GM18867 (cell line): ENCODE results near the gene MICAL3.
"Not testable (repeated sequence)": the region's sequence is repeated elsewhere in the genome, so short reads cannot be mapped to it uniquely, and the experiment has no call there.

ENCODE experiments used
- ATAC-seq: cut with Tn5 transposase; IDR thresholded peaks from one replicate; pipeline ENCODE4 v1.9.1; 2021; ENCODE audit warnings: mild to moderate bottlenecking, moderate library complexity; ENCODE audit not compliant: unreplicated experiment

The MICAL3 gene

GRCh38 chr22:17941471-17942406 is 82.6 kb downstream of the MICAL3 start:
- ATAC-seq = no peak

DNA sequence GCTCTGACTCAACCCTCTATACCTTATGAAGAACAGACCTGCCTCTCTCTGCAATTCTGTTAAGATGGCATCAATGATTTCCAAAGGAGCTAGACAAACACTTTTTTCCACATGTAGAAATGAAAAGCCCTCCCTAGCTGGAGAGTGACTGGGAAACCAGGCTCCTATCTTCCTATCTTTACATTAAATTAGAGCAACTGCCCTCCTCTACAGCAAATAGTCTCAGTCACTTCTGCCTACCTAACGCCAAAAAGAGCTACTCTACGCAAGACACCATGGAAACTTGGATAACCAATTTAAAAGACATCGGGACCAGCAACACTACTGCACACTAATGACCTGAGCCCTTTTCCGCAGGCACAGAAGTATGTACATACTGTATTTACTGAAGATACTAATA is 84.8 kb downstream of the MICAL3 start:
- ATAC-seq = no peak

GRCh38 chr22:17939011-17939410 is 85.3 kb downstream of the MICAL3 start:
- no peak for ATAC-seq

GRCh38 chr22:17938484-17938924 is 85.9 kb downstream of the MICAL3 start:
- ATAC-seq = no peak

DNA sequence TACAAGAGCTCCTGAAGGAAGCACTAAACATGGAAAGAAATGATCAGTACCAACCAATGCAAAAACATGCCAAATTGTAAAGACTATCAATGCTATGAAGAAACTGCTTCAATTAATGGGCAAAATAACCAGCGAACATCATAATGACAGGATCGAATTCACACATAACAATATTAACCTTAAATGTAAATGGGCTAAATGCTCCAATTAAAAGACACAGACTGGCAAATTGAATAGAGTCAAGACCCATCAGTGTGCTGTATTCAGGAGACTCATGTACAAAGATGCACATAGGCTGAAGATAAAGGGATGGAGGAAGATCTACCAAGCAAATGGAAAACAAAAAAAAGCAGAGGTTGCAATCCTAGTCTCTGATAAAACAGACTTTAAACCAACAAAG is 91.9 kb downstream of the MICAL3 start:
- not testable (repeated sequence) for ATAC-seq

- no peak for ATAC-seq
Observed at GRCh38 chr22:17931400-17931825, 92.9 kb downstream of the MICAL3 start.

DNA sequence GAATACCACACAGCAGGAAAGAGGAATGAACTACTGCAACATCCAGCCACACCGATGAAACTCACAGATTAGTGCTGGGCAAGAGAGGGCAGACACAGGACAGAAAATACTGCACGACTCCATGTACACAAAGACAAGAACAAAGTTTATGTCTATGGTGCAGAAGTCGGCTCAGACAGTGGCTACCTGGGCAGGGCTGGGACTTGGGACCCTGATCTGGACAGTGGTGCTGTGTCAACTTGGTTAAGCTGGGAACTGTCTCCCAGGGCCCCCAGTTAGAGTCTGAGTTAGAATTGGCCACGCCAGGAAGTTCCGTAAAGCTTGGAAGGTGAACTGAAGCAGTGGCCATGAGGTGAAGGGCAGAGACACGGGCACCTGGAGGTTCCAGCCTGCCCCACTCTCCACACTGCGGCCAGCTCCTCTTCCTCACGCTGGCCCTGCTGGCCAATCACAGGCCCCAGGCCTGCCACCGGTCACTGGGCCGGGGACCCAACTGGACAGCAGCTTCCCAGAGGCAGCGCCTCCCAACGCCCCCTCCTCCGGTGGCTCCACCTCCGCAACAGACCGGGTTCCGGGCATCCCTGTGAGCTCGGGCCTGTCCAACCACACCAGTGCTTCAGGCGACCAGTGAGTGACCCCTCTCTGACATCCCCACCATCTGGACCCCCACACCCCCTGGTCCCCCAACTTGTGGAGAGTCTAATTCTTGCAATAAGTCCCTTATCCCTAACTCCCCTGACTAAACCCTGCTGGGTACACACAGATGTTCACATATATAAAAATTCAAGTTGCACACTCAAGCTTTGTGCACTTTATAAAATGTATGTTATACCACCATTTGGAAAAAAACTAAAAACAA is 93.7 kb downstream of the MICAL3 start:
- ATAC-seq = no peak

- ATAC-seq = no peak
Observed at GRCh38 chr22:17929909-17930308, 94.5 kb downstream of the MICAL3 start.

DNA sequence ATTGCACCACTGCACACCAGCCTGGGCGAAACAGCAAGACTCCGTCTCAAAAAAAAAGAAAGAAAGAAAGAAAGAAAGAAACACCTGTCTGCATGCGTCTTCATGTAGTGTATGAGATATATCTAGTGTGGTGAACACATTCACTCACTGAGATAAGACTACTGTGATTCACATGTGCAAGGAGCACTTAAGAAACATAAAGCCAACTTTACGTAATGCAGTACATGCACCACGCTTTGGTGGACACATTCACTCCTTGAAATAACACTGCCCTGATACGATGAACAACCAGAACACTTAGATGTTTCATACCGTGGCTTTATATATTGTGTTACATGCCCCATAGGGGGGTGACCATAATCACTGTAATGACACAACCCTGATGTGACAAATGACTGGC is 96.0 kb downstream of the MICAL3 start:
- no peak for ATAC-seq

DNA sequence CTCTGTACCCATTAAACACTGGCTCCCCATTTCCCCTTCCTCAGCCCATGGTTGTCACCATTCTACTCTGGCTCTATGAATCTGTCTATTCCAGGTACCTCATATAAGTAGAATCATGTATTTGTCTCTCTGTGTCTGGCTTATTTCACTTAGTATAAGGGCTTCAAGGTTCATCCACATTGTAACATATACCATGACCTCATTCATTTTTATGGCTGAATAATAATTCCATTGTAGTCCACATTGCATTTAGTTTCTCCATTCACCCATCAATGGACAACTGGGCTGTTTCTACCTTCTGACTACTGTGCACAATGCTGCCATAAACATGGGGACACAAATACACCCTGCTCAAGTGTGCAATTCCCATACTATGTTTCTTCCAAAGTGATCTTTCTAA is 97.3 kb downstream of the MICAL3 start:
- no peak for ATAC-seq

DNA sequence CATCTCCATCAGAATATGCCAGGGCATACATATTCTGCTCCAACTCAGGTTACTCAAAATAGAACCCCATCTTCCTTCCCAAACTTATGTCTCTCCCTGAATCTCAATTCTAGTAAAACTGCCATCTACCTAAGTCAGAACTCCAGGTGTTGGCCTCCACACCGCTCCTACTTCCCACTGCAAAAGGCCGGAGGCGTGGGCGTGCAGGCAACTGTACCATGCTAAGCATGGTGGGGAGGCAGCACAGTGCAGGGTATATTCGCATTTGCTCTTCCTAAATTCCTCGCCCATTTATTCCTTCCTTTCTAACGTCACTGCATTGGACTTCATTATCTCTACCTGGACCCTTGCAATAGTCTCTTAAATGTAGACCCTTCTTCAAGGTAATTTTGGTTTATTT is 97.8 kb downstream of the MICAL3 start:
- no peak for ATAC-seq

GRCh38 chr22:17925431-17925841 is 98.9 kb downstream of the MICAL3 start:
- ATAC-seq = no peak

GRCh38 chr22:17924735-17925364 is 99.5 kb downstream of the MICAL3 start:
- no peak for ATAC-seq

DNA sequence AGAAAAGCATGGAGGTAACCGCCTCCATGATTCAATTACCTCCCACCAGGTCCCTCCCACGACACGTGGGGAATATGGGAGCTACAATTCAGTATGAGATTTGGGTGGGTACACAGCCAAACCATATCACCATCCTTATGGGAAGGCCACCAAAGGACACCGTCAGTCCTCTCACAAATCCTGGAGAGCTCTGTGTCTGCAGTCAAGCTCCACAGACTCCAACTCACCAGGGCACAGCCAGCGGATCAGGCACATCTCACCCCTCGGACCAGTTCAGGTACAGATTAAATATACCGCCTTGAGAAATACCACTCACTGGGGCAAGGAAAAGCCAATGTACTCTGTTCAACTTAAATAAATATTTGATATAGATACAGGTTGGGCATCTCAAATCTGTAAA is 100.3 kb downstream of the MICAL3 start:
- no peak for ATAC-seq

GRCh38 chr22:17922925-17923903 is 101.1 kb downstream of the MICAL3 start:
- no peak for ATAC-seq

- no peak for ATAC-seq
Observed at GRCh38 chr22:17921871-17922821, 102.2 kb downstream of the MICAL3 start.

DNA sequence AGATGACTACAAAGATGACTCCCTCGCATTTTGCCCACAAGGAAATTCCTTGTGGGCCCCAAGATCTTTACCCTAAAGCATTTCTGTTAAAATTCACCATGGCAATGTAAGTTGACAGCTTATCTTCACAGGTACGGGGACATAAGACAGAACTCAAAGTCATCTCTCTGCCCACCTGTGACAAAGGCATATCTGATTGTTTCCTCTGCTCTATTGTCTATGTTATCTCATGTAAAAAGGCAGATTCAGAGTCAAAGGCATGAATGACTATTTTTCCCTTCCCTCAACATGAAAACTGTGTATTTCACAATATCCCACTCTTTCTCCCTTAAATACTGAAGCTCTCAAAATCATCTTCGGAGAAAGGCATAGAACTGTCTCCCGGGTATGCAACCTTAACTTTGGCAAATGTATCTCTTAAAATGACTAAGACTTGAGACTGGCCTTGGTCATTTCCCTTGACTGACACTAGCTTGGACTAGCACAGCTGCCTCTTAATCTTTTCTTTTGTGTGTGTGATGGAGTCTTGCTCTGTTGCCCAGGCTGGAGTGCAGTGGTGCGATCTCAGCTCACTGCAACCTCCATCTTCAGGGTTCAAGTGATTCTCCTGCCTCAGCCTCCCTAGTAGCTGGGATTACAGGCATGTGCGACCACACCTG is 103.2 kb downstream of the MICAL3 start:
- ATAC-seq = no peak

DNA sequence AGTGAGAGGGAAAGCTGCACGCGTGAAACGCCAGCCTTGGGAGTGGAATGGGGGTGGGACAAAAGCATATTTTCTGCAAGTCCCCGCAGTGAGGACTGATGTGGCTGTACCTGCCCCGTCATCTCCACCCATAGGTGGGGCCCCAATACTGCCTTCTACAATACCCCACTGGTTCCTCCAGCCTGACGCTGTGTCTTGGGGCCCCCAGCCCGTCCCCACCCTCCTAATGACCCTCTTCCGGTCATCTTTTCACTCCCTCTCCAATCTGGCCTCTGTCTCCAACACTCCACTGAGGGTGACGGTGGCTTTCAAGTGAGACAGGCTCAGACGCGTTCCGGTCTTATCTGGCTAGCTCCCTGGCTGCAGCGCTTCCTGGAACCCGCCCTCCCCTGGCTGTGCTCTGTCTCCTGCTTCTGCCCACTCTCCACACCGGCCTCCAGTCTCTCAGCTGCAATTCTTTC is 104.2 kb downstream of the MICAL3 start:
- no peak for ATAC-seq
